ENCODE data around the gene TMEM121.

DNA sequence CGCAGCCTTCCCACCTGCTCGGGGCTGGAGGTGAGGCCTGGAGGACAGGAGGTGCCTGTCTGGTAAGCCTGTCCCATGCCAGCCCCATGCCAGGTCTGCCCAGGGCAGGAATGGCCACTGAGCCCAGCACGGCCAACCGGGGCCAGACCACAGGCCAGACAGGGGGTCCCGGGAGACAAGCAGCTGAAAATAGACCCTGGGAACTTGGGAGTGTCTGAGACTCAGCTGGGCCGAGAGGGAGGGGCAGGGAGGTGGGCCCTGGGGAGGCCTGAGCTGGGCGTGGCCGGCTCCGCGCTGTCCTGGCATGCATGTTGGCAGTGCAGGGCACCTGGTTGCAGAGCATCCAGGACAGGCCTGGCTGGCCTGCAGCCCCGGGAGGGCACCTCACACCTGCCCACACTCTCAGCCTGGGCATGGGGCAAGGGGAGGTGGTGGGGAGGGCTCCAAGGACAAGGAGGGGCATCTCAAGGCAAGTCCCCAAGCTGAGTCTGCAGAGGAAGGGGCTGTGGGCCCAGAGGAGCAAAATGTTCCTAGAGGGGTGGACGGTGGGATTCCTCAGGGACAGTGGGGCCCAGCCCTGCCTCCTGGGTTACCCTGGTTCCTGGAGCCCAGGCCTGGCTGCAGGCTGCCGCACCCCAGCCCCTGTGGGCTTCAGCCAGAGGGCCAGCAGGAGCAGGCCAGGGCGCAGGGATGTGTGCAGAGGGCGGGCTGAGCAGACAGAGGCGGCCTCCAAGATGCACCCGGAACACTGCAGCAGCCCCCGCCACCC is 42.9 kb upstream of the TMEM121 start:
- no peak for TF ChIP-seq JUND (IDR thresholded peaks at IDR 0.05)
- TF ChIP-seq, protein P1, sequence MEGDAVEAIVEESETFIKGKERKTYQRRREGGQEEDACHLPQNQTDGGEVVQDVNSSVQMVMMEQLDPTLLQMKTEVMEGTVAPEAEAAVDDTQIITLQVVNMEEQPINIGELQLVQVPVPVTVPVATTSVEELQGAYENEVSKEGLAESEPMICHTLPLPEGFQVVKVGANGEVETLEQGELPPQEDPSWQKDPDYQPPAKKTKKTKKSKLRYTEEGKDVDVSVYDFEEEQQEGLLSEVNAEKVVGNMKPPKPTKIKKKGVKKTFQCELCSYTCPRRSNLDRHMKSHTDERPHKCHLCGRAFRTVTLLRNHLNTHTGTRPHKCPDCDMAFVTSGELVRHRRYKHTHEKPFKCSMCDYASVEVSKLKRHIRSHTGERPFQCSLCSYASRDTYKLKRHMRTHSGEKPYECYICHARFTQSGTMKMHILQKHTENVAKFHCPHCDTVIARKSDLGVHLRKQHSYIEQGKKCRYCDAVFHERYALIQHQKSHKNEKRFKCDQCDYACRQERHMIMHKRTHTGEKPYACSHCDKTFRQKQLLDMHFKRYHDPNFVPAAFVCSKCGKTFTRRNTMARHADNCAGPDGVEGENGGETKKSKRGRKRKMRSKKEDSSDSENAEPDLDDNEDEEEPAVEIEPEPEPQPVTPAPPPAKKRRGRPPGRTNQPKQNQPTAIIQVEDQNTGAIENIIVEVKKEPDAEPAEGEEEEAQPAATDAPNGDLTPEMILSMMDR (IDR thresholded peaks at IDR 0.05; ENCODE audit: low read depth, low read length, missing input control), result no peak
- TF ChIP-seq, protein P2, sequence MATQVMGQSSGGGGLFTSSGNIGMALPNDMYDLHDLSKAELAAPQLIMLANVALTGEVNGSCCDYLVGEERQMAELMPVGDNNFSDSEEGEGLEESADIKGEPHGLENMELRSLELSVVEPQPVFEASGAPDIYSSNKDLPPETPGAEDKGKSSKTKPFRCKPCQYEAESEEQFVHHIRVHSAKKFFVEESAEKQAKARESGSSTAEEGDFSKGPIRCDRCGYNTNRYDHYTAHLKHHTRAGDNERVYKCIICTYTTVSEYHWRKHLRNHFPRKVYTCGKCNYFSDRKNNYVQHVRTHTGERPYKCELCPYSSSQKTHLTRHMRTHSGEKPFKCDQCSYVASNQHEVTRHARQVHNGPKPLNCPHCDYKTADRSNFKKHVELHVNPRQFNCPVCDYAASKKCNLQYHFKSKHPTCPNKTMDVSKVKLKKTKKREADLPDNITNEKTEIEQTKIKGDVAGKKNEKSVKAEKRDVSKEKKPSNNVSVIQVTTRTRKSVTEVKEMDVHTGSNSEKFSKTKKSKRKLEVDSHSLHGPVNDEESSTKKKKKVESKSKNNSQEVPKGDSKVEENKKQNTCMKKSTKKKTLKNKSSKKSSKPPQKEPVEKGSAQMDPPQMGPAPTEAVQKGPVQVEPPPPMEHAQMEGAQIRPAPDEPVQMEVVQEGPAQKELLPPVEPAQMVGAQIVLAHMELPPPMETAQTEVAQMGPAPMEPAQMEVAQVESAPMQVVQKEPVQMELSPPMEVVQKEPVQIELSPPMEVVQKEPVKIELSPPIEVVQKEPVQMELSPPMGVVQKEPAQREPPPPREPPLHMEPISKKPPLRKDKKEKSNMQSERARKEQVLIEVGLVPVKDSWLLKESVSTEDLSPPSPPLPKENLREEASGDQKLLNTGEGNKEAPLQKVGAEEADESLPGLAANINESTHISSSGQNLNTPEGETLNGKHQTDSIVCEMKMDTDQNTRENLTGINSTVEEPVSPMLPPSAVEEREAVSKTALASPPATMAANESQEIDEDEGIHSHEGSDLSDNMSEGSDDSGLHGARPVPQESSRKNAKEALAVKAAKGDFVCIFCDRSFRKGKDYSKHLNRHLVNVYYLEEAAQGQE (IDR thresholded peaks at IDR 0.05), result no peak
